ENCODE measurements around the gene RAD51B.

DNA sequence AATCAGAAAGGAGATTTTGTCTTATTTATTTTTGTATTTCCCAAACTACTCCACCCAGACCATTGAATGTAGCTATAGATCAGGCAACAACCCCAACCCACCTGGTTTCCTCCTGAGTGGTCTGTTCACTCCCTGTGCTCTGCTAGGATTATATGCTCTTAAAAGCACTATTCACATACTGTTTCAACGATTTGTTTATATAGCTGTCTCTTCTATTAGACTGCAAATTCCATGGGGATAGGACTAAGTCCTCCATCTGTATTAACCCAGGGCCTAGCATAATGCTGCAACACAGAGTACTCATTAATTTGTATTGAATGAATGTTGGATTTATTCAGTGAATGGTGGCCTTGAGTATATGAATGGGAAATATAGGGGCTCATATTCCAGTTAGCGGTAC lies 307.6 kb downstream of the RAD51B start:
- TF ChIP-seq, protein P1, sequence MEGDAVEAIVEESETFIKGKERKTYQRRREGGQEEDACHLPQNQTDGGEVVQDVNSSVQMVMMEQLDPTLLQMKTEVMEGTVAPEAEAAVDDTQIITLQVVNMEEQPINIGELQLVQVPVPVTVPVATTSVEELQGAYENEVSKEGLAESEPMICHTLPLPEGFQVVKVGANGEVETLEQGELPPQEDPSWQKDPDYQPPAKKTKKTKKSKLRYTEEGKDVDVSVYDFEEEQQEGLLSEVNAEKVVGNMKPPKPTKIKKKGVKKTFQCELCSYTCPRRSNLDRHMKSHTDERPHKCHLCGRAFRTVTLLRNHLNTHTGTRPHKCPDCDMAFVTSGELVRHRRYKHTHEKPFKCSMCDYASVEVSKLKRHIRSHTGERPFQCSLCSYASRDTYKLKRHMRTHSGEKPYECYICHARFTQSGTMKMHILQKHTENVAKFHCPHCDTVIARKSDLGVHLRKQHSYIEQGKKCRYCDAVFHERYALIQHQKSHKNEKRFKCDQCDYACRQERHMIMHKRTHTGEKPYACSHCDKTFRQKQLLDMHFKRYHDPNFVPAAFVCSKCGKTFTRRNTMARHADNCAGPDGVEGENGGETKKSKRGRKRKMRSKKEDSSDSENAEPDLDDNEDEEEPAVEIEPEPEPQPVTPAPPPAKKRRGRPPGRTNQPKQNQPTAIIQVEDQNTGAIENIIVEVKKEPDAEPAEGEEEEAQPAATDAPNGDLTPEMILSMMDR (conservative IDR thresholded peaks at IDR 0.05 in 1 of 2, IDR thresholded peaks at IDR 0.05 in 1 of 2; ENCODE audit: low read depth in 1 of 2, low read length in 2 of 2): no peak
- TF ChIP-seq EZH2 (IDR thresholded peaks at IDR 0.05; ENCODE audit: low read length, missing control alignments): no peak
